ENCODE measurements around the gene ZNRF1. TPM values are rescaled to one million over a fixed set of nuclear protein-coding genes. Genes with fewer than 3 reads are reported as not detected.
A peak's percentile ranks its signal among the peaks of the same experiment; 100 is the strongest.

ZNRF1 gene
- total and polyA plus RNA-seq, 11 donors = 12.8 to 43.3 (median 23.2) TPM

DNA sequence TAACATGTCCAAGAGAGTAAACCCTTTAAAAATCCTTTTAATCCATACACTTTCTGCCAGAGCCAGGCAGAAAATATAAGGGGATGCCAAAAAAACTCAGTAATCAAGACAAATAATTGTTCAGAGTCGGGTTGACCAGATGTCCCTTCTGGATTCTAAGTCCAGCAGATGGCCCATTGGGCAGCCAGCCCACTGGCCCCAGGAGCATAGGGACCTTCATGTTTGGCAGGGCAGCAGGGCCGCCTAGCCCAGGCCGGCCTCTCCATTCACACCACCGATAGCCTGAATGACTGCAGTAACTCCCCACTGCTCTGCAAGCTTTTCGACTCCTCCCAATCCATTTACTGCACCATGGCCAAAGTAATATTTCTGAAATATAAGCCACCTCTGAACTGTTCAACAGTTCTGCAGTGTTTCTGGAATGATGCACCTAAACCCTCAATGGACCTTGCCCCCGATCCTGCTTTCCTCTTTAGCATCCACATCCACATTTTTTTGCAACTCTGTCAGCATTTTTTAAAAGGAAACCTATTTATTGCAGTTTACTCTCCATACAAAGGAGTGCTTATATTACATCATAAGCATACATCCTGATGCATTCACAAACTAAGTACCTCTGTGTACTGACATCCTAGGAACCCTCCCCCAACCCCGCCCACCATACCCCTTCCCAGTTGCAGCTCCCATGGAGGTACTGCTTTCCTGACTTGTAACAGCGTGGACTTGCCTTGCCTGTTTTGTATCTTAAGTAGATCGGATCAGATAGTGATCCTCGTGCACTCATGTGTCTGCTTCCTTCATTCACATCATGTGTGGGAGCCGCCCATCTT lies 71.4 kb downstream of the ZNRF1 start:
- WGBS, 4 donors = 43 to 59% (median 46%) methylated on average over 11 of the region's 11 CpGs
- TF ChIP-seq, protein P1, sequence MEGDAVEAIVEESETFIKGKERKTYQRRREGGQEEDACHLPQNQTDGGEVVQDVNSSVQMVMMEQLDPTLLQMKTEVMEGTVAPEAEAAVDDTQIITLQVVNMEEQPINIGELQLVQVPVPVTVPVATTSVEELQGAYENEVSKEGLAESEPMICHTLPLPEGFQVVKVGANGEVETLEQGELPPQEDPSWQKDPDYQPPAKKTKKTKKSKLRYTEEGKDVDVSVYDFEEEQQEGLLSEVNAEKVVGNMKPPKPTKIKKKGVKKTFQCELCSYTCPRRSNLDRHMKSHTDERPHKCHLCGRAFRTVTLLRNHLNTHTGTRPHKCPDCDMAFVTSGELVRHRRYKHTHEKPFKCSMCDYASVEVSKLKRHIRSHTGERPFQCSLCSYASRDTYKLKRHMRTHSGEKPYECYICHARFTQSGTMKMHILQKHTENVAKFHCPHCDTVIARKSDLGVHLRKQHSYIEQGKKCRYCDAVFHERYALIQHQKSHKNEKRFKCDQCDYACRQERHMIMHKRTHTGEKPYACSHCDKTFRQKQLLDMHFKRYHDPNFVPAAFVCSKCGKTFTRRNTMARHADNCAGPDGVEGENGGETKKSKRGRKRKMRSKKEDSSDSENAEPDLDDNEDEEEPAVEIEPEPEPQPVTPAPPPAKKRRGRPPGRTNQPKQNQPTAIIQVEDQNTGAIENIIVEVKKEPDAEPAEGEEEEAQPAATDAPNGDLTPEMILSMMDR (IDR thresholded peaks at IDR 0.05) = no peak
- TF ChIP-seq POLR2A (IDR thresholded peaks at IDR 0.05) = no peak
- Histone ChIP-seq H3K36me3 (no peaks in the 10 kb centered on the region), H3K4me3 (no peak overlapping the region), H3K27ac (peak overlapping the region in 1 of 12 donors; percentile 15), H3K27me3 (no peaks in the 10 kb centered on the region), H3K4me1 (peaks cover under 1 to 46% (median 22%) of the 10 kb centered on the region in 12 donors), H3K9me3 (no peaks in the 10 kb centered on the region)
- ATAC-seq = peak in 3 of 4 donors; percentile 54 to 68 (median 58)
- intact Hi-C loops (cut with DNase I) = no loop called here
- peak; percentile 23 to 81 (median 40) for DNase-seq

DNA sequence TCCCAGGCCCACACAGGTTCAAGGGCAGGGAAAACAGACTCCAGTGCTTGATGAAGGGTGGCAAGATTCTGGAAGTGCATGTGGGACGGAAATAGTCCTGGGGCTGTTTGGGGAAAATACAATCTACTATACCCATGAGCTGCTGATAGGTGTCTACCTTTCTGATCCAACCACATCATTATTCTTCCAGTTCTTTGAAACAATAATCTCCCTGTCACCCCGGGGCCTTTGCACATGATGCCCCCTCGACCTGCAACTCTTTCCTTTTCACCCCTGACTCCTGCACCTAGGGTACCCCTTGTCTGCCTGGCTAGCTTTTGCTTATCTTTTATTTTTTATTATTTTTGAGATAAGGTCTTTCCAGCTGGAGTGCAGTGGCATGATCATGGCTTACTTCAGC lies 72.8 kb downstream of the ZNRF1 start:
- H3K27me3 ChIP-seq = no peaks in the 10 kb centered on the region
- ATAC-seq = no peak
- WGBS, 4 donors = 92 to 97% (median 95%) methylated on average over 3 of the region's 3 CpGs
- H3K27ac ChIP-seq = no peak overlapping the region
- H3K36me3 ChIP-seq = no peaks in the 10 kb centered on the region
- no peak overlapping the region for H3K4me3 ChIP-seq
- no peaks in the 10 kb centered on the region for H3K9me3 ChIP-seq
- DNase-seq = no peak
- peaks cover 2 to 54% (median 29%) of the 10 kb centered on the region in 12 donors for H3K4me1 ChIP-seq
- intact Hi-C loops (cut with DNase I) = no loop called here
- TF ChIP-seq, protein P1 (IDR thresholded peaks at IDR 0.05) = no peak
- TF ChIP-seq POLR2A (IDR thresholded peaks at IDR 0.05) = no peak

DNA sequence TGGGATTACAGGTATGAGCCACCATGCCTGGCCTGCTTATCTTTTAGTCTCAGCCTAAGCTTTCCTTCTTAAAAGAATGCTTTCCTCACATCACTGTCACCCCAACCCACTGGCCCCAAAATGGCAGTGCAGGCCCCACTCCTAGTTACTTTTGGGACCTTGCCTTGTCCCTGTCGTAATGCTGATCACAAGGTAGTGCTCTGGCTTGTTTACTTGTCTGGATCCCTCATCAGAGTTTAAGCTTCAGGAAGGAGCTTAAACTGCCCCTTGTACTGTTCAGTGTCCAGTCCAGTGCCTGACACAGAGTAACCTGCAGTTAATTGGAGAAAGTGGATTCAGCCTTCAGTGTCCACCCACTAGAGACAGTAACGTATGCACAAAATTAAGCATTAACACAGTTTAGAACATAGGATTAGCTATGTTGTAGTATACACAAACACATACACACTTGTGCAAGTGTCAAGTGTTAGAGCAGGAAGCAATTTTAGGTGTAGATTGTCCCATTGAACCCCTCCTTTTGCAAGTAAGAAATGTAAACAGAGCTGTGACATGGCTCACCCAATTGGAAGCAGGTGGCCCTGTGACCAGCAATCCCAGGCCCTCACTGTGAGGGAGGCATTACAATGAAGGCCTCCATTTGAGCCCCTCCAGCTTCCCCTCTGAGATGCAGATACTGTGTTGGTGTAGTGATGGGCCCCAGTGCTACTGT lies 73.6 kb downstream of the ZNRF1 start:
- no peaks in the 10 kb centered on the region for H3K36me3 ChIP-seq
- peaks cover 2 to 56% (median 29%) of the 10 kb centered on the region in 12 donors for H3K4me1 ChIP-seq
- intact Hi-C loops (cut with DNase I) = no loop called here
- no peak for ATAC-seq
- TF ChIP-seq POLR2A (IDR thresholded peaks at IDR 0.05) = no peak
- TF ChIP-seq, protein P1 (IDR thresholded peaks at IDR 0.05) = no peak
- peaks cover 0 to under 1% (median 0%) of the 10 kb centered on the region in 12 donors for H3K9me3 ChIP-seq
- WGBS, 4 donors = 86 to 96% (median 88%) methylated on average over 2 of the region's 2 CpGs
- no peaks in the 10 kb centered on the region for H3K27me3 ChIP-seq
- no peak overlapping the region for H3K27ac ChIP-seq
- DNase-seq = no peak
- no peak overlapping the region for H3K4me3 ChIP-seq

All from heart left ventricle (tissue), 16 donors.